IPS-11a (cell line): Measurements from ENCODE around the gene UBE2N.

Experiments used
- H3K4me3 ChIP-seq: one replicate; pipeline ENCODE4 v1.5.1; 2013; ENCODE audit warnings: low read depth, low read length, control low read depth

Gene UBE2N

GRCh38 chr12:93441617-93442410 is at the start of gene UBE2N:
TSS of gene UBE2N (minus strand) at chr12:93441947. CDS start at chr12:93441884, 63 bp downstream.
- H3K4me3 ChIP-seq, result peak within 1 kb of the TSS; percentile 92

GRCh38 chr12:93484315-93484981 is 42.7 kb upstream of the UBE2N start:
- H3K4me3 ChIP-seq, result no peak overlapping the region

- no peak overlapping the region for H3K4me3 ChIP-seq
Measured at GRCh38 chr12:93483151-93483807, 41.5 kb upstream of the UBE2N start.

GRCh38 chr12:93482721-93483120 is 41.0 kb upstream of the UBE2N start:
- H3K4me3 ChIP-seq, result no peak overlapping the region

GRCh38 chr12:93476555-93476954 is 34.8 kb upstream of the UBE2N start:
- no peak overlapping the region for H3K4me3 ChIP-seq

GRCh38 chr12:93469386-93469785 is 27.6 kb upstream of the UBE2N start:
- no peak overlapping the region for H3K4me3 ChIP-seq

GRCh38 chr12:93468008-93468371 is 26.2 kb upstream of the UBE2N start:
- H3K4me3 ChIP-seq, result peak overlapping the region; percentile 98

GRCh38 chr12:93467351-93468007 is 25.7 kb upstream of the UBE2N start, which contains the start of gene MRPL42:
TSS of gene MRPL42 (plus strand) at chr12:93467514. CDS start at chr12:93469286, 1,772 bp downstream.
- peak within 1 kb of the TSS; percentile 98 for H3K4me3 ChIP-seq

- no peak overlapping the region for H3K4me3 ChIP-seq
Measured at GRCh38 chr12:93466625-93467350, 25.0 kb upstream of the UBE2N start.

GRCh38 chr12:93465841-93466240 is 24.1 kb upstream of the UBE2N start:
- H3K4me3 ChIP-seq, result no peak overlapping the region

- H3K4me3 ChIP-seq, result no peak overlapping the region
Measured at GRCh38 chr12:93461503-93461902, 19.8 kb upstream of the UBE2N start.

- H3K4me3 ChIP-seq, result no peak overlapping the region
Measured at GRCh38 chr12:93460902-93461301, 19.2 kb upstream of the UBE2N start.

GRCh38 chr12:93460003-93460402 is 18.3 kb upstream of the UBE2N start:
- H3K4me3 ChIP-seq, result no peak overlapping the region

GRCh38 chr12:93459097-93459496 is 17.4 kb upstream of the UBE2N start:
- no peak overlapping the region for H3K4me3 ChIP-seq

- no peak overlapping the region for H3K4me3 ChIP-seq
Measured at GRCh38 chr12:93456077-93456476, 14.3 kb upstream of the UBE2N start.

- H3K4me3 ChIP-seq, result no peak overlapping the region
Measured at GRCh38 chr12:93453633-93454032, 11.9 kb upstream of the UBE2N start.

- H3K4me3 ChIP-seq, result no peak overlapping the region
Measured at GRCh38 chr12:93451423-93452158, 9.8 kb upstream of the UBE2N start.

- no peak overlapping the region for H3K4me3 ChIP-seq
Measured at GRCh38 chr12:93449277-93449676, 7.5 kb upstream of the UBE2N start.

GRCh38 chr12:93448796-93449195 is 7.0 kb upstream of the UBE2N start:
- no peak overlapping the region for H3K4me3 ChIP-seq
